SK-N-MC (cell line): ENCODE data around the gene MINDY4.

Source experiments
- DNase-seq: peaks from one replicate; pipeline ENCODE4 v3.0.0-alpha.2; 2011; ENCODE audit warnings: low read depth, low spot score
- H3K27ac ChIP-seq: fragments of 200-600 bp; sonication (generic); 2 replicates; pipeline ENCODE4 v1.5.1; 2016; ENCODE audit warnings: mixed run types
- H3K36me3 ChIP-seq: fragments of 200-600 bp; sonication (generic); 2 replicates; pipeline ENCODE4 v1.6.1; 2017; ENCODE audit warnings: antibody characterized with exemption, low read length, mixed read lengths; ENCODE audit not compliant: insufficient read depth
- H3K4me3 ChIP-seq: fragments of 200-600 bp; sonication (generic); 2 replicates; pipeline ENCODE4 v1.5.1; 2016
- H3K9ac ChIP-seq: fragments of 200-600 bp; sonication (generic); 2 replicates; pipeline ENCODE4 v1.8.0; 2017; ENCODE audit warnings: mixed run types, mixed read lengths; ENCODE audit not compliant: insufficient read length
- H3K9me3 ChIP-seq: fragments of 200-600 bp; sonication (generic); 2 replicates; pipeline ENCODE4 v1.6.1; 2017; ENCODE audit warnings: low read depth, mild to moderate bottlenecking, antibody characterized with exemption, low read length, moderate library complexity, mixed read lengths
- EZH2 ChIP-seq: fragments of 200-600 bp; sonication (generic); IDR thresholded peaks from one replicate; pipeline ENCODE4 v1.6.1; 2017; ENCODE audit warnings: antibody characterized with exemption
- FOXP2 ChIP-seq: optimal IDR thresholded peaks from 2 replicates; pipeline ENCODE3; 2011; ENCODE audit warnings: mild to moderate bottlenecking, moderate library complexity; ENCODE audit not compliant: insufficient read depth; ENCODE audit errors: extremely low read length, control extremely low read depth
- POLR2AphosphoS5 ChIP-seq: IDR thresholded peaks from 2 replicates; pipeline ENCODE4 v1.6.1; 2012; ENCODE audit warnings: mild to moderate bottlenecking, low read depth, low read length, borderline replicate concordance

MINDY4 gene

GRCh38 chr7:30934225-30934624, 163.0 kb downstream of the MINDY4 start:
- H3K9me3 ChIP-seq = no peaks in the 10 kb centered on the region
- TF ChIP-seq FOXP2 (no peak), EZH2 (no peak), POLR2AphosphoS5 (no peak)
- no peaks in the 10 kb centered on the region for H3K36me3 ChIP-seq
- no peak overlapping the region for H3K9ac ChIP-seq
- no peak overlapping the region for H3K27ac ChIP-seq
- no peak for DNase-seq
- no peak overlapping the region for H3K4me3 ChIP-seq

DNA sequence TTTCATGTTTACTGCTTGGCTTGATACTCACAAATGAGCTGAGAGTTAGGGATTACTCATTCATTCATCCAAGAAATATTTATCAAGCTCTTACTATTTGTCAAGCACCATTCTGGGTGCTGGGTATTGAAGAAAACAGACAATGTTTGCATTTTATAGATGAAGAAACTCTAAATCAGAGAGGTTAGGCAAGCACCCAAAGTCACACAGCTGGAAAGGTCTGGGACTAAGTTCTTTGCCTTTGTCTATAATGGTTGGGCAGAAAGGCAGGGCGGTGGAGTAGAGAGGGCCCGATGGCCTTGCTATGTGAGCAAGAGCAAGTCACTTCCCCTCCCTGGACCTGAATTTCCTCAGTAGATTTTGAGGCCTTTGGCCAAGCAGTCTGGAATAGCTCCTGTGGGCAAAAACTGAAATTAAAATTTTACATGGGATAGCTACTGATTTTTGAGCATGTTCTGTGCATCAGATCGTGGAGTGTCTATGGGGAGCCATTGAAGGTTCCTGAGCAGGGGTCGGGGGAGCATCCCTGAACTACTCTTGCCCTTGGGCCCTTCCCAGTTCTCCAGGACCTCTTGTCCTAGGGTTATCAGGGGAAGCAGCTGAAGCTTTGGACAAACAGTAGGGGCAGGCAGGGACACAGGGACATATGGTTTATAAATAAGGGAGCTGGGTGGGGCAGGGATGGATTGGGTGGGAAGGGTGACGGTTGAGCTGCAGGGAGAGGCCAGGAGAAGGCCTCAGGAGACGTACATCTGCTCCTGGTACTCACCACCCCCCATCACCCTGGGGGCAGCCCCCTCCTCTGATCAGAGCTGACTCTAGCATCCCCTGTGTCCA, 163.7 kb downstream of the MINDY4 start:
- Histone ChIP-seq H3K9ac (no peak overlapping the region), H3K27ac (no peak overlapping the region), H3K9me3 (no peaks in the 10 kb centered on the region), H3K36me3 (no peaks in the 10 kb centered on the region), H3K4me3 (no peak overlapping the region)
- TF ChIP-seq FOXP2 (no peak), POLR2AphosphoS5 (no peak)
- DNase-seq = no peak

- H3K27ac ChIP-seq = no peak overlapping the region
- H3K4me3 ChIP-seq = no peak overlapping the region
- TF ChIP-seq FOXP2 (no peak), EZH2 (no peak), POLR2AphosphoS5 (no peak)
- DNase-seq = no peak
- H3K36me3 ChIP-seq = no peaks in the 10 kb centered on the region
- H3K9me3 ChIP-seq = no peaks in the 10 kb centered on the region
- H3K9ac ChIP-seq = no peak overlapping the region
Measured at GRCh38 chr7:30935569-30935877, 164.3 kb downstream of the MINDY4 start.

DNA sequence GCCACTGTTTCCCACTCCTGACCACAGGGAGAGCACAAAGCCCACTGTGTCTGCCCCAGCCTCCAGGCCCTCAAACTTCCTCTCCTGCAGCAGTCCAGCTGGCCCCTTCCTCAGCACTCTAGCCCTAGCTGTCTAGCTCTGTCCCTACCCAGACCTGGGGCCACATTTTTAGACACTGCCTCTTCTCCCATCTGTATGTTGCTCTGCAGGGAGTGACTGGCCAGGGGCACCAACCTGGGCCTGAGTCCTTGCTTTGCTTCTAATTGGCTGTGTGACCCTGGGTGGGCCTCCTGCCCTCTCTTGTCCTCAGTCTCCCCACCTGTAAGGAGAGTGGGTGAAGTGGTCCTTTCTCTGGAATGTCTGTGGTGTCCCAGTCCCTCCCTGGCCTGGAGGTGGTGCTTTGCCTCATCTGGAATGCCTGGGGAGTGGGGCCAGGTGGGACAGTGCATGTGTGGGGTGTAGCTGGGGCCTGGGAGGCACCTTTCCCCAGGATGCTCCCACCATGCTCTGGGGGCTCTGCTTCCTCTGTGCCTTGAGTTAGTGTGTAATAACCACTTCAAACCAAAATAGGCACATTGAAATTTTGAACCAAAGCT, 165.5 kb downstream of the MINDY4 start:
- Histone ChIP-seq H3K27ac (no peak overlapping the region), H3K9ac (no peak overlapping the region), H3K36me3 (no peaks in the 10 kb centered on the region), H3K9me3 (no peaks in the 10 kb centered on the region), H3K4me3 (no peak overlapping the region)
- TF ChIP-seq EZH2 (no peak), FOXP2 (no peak), POLR2AphosphoS5 (no peak)
- no peak for DNase-seq

GRCh38 chr7:30937416-30937815, 166.2 kb downstream of the MINDY4 start:
- no peak overlapping the region for H3K4me3 ChIP-seq
- no peak overlapping the region for H3K27ac ChIP-seq
- DNase-seq = no peak
- no peaks in the 10 kb centered on the region for H3K36me3 ChIP-seq
- no peak overlapping the region for H3K9ac ChIP-seq
- no peaks in the 10 kb centered on the region for H3K9me3 ChIP-seq
- TF ChIP-seq FOXP2 (no peak), POLR2AphosphoS5 (no peak), EZH2 (no peak)

DNA sequence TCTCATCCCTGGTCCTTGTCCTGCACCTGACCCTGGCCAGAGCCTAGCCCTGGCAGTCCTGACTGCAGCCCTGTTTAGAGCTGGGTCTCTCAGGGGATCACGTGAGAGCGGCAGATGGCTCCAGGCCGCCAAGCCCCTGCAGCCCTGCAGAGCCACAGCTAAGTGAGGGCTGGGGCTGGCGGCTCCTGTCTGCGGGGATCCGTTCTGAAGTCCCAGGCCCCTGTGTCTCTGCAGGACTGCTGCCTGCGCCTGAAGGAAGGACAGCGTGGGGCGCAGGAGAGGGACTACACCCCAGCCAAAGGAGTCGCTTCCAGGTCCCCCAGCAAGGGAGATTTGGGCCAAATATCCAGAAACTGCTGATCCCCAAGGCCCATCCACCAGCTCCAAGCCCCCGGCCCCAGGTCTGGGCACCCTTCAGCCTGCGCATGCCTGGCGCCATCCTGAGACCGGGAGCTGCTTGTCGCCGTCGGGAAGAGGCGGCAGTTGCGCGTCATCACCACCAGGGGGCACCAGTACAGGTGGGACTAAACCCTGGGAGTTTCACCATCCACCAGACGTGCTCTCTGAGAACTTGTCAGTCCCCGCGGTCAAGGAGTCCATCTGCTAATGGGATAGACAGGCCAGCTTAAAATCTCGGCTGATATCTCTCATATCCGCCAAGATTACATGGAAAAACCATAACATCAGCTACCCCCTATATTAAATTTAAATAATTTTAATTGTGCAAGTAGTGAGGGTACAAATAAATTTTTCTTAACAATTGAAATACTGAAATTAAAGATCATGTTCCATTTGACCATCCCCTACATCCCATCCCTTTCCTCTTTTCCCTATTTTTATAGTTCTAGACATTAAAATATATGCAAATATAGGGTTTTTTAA, 167.5 kb downstream of the MINDY4 start:
- no peaks in the 10 kb centered on the region; the same call in 1 of the 2 replicates for H3K9me3 ChIP-seq
- no peak for DNase-seq
- H3K27ac ChIP-seq = no peak overlapping the region
- H3K36me3 ChIP-seq = no peaks in the 10 kb centered on the region
- no peak overlapping the region for H3K4me3 ChIP-seq
- H3K9ac ChIP-seq = no peak overlapping the region
- no peak for TF ChIP-seq FOXP2
- no peak for TF ChIP-seq POLR2AphosphoS5
- TF ChIP-seq EZH2 = no peak

- no peaks in the 10 kb centered on the region for H3K36me3 ChIP-seq
- H3K4me3 ChIP-seq = no peak overlapping the region
- H3K9me3 ChIP-seq = no peaks in the 10 kb centered on the region; the same call in 1 of the 2 replicates
- TF ChIP-seq EZH2 = no peak
- TF ChIP-seq POLR2AphosphoS5 = no peak
- TF ChIP-seq FOXP2 = no peak
- DNase-seq = no peak
- no peak overlapping the region for H3K27ac ChIP-seq
- H3K9ac ChIP-seq = no peak overlapping the region
Measured at GRCh38 chr7:30941582-30942323, 170.5 kb downstream of the MINDY4 start.
